K562 (cell line): ENCODE data around the gene INHBE. TPM values are rescaled to one million over a fixed set of nuclear protein-coding genes. Genes with fewer than 3 reads are reported as not detected.

Experiments used
- ATAC-seq: fragments of 200-7000 bp; cut with Tn5 transposase; 3 replicates; pipeline ENCODE4 v1.9.1; 2020; ENCODE audit warnings: moderate library complexity
- BruUV-seq: library from RNA; stranded (reverse); fragments of 400-500 nt; replicated peaks from 2 replicates; lab custom pipeline; 2021; lab: Mats Ljungman, UMichigan
- CTCF ChIA-PET: fragments of 300-600 bp; formaldehyde crosslinking; extraction: SDS; loops from one replicate; lab custom pipeline; 2021; ENCODE audit warnings: low intra/inter-chr PET ratio; lab: Yijun Ruan, JAX
- POLR2A ChIA-PET: fragments of 300-600, 350-650 bp; sonication (Branson Sonifier 250); formaldehyde crosslinking; extraction: SDS; loops from one replicate; lab custom pipeline; 2021; ENCODE audit warnings: antibody characterized with exemption, inconsistent platforms; lab: Yijun Ruan, JAX
- DNase-seq, 4 experiments: peaks; one replicate each; pipeline versions ENCODE4 v3.0.0 to v3.0.0-alpha.2; 2011 to 2018; ENCODE audit warnings: low spot score in 3 of 4, mixed read lengths in 3 of 4; ENCODE audit errors: extremely low read depth in 1 of 4
- FAIRE-seq: peaks from 2 replicates; lab custom pipeline; 2011; peaks lifted over from hg19 to GRCh38; lab: Jason Lieb, UNC
- H2AFZ ChIP-seq: 2 replicates; pipeline ENCODE4 v1.6.0; 2011; ENCODE audit warnings: low read depth, low read length, control low read depth, inconsistent platforms
- H3K27ac ChIP-seq: fragments of 200-600 bp; 3 replicates; pipeline ENCODE4 v1.8.0; 2011; ENCODE audit warnings: low read depth, mild to moderate bottlenecking, control low read depth, inconsistent platforms, low read length, moderate library complexity, mixed read lengths; ENCODE audit errors: extremely low read depth
- H3K27me3 ChIP-seq, 2 experiments: fragments of 300-600 bp in 1 of 2; 2 replicates in 1 of 2; 3 replicates in 1 of 2; pipeline versions ENCODE4 v1.6.0 to v1.8.0; 2011; ENCODE audit warnings: inconsistent platforms in 2 of 2, low read length in 2 of 2, mild to moderate bottlenecking in 1 of 2, mixed read lengths in 1 of 2, moderate library complexity in 1 of 2; ENCODE audit not compliant: control insufficient read depth in 2 of 2, insufficient read depth in 2 of 2
- H3K36me3 ChIP-seq: fragments of 300-600 bp; 3 replicates; pipeline ENCODE4 v1.8.0; 2011; ENCODE audit warnings: mild to moderate bottlenecking, low read length, inconsistent platforms; ENCODE audit not compliant: control insufficient read depth, insufficient read depth
- H3K4me1 ChIP-seq, 2 experiments: fragments of 200-600 bp in 1 of 2; replicated peaks in 1 of 2; 2 replicates in 1 of 2; 3 replicates in 1 of 2; pipeline versions ENCODE4 v1.5.1 to v1.8.0; 2011; ENCODE audit warnings: inconsistent platforms in 2 of 2, low read length in 2 of 2, mild to moderate bottlenecking in 1 of 2, mixed read lengths in 1 of 2, moderate library complexity in 1 of 2; ENCODE audit not compliant: control insufficient read depth in 2 of 2, insufficient read depth in 2 of 2
- H3K4me2 ChIP-seq: 2 replicates; pipeline ENCODE4 v1.6.1; 2011; ENCODE audit warnings: low read length, control low read depth, inconsistent platforms, mixed read lengths; ENCODE audit not compliant: insufficient read depth
- H3K4me3 ChIP-seq: fragments of 200-600 bp; sonication (generic), shearing (Covaris generic); 2 replicates; pipeline ENCODE4 v1.5.1; 2016; ENCODE audit warnings: control low read depth, inconsistent platforms
- H3K79me2 ChIP-seq: fragments of 200-600 bp; 3 replicates; pipeline ENCODE4 v1.8.0; 2011; ENCODE audit warnings: low read length, inconsistent platforms; ENCODE audit not compliant: control insufficient read depth, insufficient read depth
- H3K9ac ChIP-seq, 2 experiments: 2 replicates each; pipeline versions ENCODE4 v1.6.0 to v1.6.1; 2011; ENCODE audit warnings: low read depth in 2 of 2, low read length in 2 of 2, control low read depth in 1 of 2, inconsistent platforms in 1 of 2, mild to moderate bottlenecking in 1 of 2, mixed read lengths in 1 of 2; ENCODE audit not compliant: insufficient read depth in 1 of 2
- H3K9me1 ChIP-seq: one replicate; pipeline ENCODE4 v1.6.0; 2011; ENCODE audit warnings: inconsistent platforms, mild to moderate bottlenecking, low read length, moderate library complexity; ENCODE audit not compliant: control insufficient read depth, insufficient read depth
- H3K9me3 ChIP-seq: replicated peaks from 2 replicates; pipeline ENCODE4 v1.5.1; 2011; ENCODE audit warnings: low read depth, low read length, inconsistent platforms; ENCODE audit not compliant: control insufficient read depth, insufficient read depth
- H4K20me1 ChIP-seq: replicated peaks from 2 replicates; pipeline ENCODE4 v1.6.1; 2011; ENCODE audit warnings: low read length, inconsistent platforms, mixed read lengths; ENCODE audit not compliant: control insufficient read depth, insufficient read depth
- CBFA2T3 ChIP-seq: fragments of 450-650 bp; IDR thresholded peaks from 2 replicates; pipeline ENCODE4 v1.6.1; 2017
- CBFB ChIP-seq: sonication (generic); formaldehyde crosslinking; IDR thresholded peaks from 2 replicates; pipeline ENCODE4 v1.4.0; 2020; ENCODE audit warnings: mild to moderate bottlenecking, missing genetic modification reagents
- FOXJ2 ChIP-seq: fragments of 200-800 bp; sonication (Bioruptor generic); IDR thresholded peaks from 2 replicates; pipeline ENCODE4 v1.6.1; 2016; ENCODE audit warnings: missing genetic modification characterization, missing compliant biosample characterization
- NCOA1 ChIP-seq: fragments of 450-650 bp; IDR thresholded peaks from 2 replicates; pipeline ENCODE4 v1.6.1; 2016; ENCODE audit warnings: low read depth
- POLR2A ChIP-seq: fragments of 450-650 bp; conservative IDR thresholded peaks from 2 replicates; pipeline ENCODE4 v1.6.1; 2016
- RAD51 ChIP-seq: fragments of 450-650 bp; IDR thresholded peaks from 2 replicates; pipeline ENCODE4 v1.7.1; 2016; ENCODE audit warnings: low read depth, mild to moderate bottlenecking, borderline replicate concordance
- RBFOX2 ChIP-seq: fragments of 200-400 bp; formaldehyde crosslinking; IDR thresholded peaks from 2 replicates; pipeline ENCODE4 v1.6.1; 2017; ENCODE audit warnings: low read depth, mild to moderate bottlenecking, low read length, moderate library complexity
- TBP ChIP-seq: optimal IDR thresholded peaks from 2 replicates; pipeline ENCODE3; 2011; ENCODE audit warnings: low read depth, low read length, improper control_type of control experiment
- ZKSCAN8 ChIP-seq: fragments of 200-800 bp; sonication (Bioruptor generic); IDR thresholded peaks from 2 replicates; pipeline ENCODE4 v1.6.1; 2016; ENCODE audit warnings: missing genetic modification characterization, missing compliant biosample characterization
- ZNF668 ChIP-seq: fragments of 250-450 bp; sonication (Bioruptor Pico); IDR thresholded peaks from 2 replicates; pipeline ENCODE4 v1.8.0; 2022; ENCODE audit warnings: mild to moderate bottlenecking, inconsistent platforms
- ZNF830 ChIP-seq: fragments of 250-450 bp; sonication (Bioruptor Pico); IDR thresholded peaks from 2 replicates; pipeline ENCODE4 v1.5.0; 2021; ENCODE audit warnings: mild to moderate bottlenecking
- ZSCAN29 ChIP-seq: fragments of 450-650 bp; IDR thresholded peaks from 2 replicates; pipeline ENCODE4 v1.6.1; 2017
- WGBS: fragments of 100-300 bp; shearing (Covaris generic); methylation state at CpG from one replicate; pipeline ENCODE4 v1.1.6; 2016; ENCODE audit warnings: low coverage, mixed read lengths; ENCODE audit not compliant: insufficient coverage; ENCODE audit errors: missing lambda C conversion rate; 5-methylcytosine and 5-hydroxymethylcytosine counted together
- in situ Hi-C: fragments of 300-500 bp; cut with MboI; formaldehyde crosslinking; loops from 4 replicates; pipeline ENCODE4 v1.15.0; 2018; ENCODE audit warnings: inconsistent platforms, mixed read lengths
- intact Hi-C: fragments of 100-400 bp; cut with micrococcal nuclease; formaldehyde crosslinking; loops from 2 replicates; pipeline ENCODE4 v1.14.2; 2022
- polyA plus RNA-seq, 8 experiments: library from polyadenylated mRNA; depleted of rRNA in 4 of 8; stranded (reverse) in 5 of 8; unstranded in 3 of 8; fragments of >200 nt; fragmentation: Nextera tagmentation in 2 of 8; fragmentation: Illumina TruSeq in 1 of 8; extraction: Ambion mirVana in 2 of 8; extraction: Trizol in 1 of 8; gene quantifications; 2 replicates each; pipeline versions ENCODE4 v1.2.1 to v1.2.3, GENCODE V29; 2011 to 2014; ENCODE audit warnings: inconsistent platforms in 1 of 8, missing spikeins in 1 of 8
- total RNA-seq, 7 experiments: library from RNA; depleted of rRNA in 6 of 7; stranded (reverse); fragments of >200 nt in 6 of 7; fragmentation: Illumina TruSeq in 2 of 7; extraction: Trizol in 2 of 7; gene quantifications; 2 replicates each; pipeline versions ENCODE4 v1.2.1 to v1.2.3, GENCODE V29; 2011 to 2021; ENCODE audit warnings: low replicate concordance in 1 of 7
- TF ChIP-seq, protein P1 (sequence below): fragments of 250-450 bp; sonication (Bioruptor Pico); IDR thresholded peaks from 2 replicates; pipeline ENCODE4 v1.5.0; 2022; ENCODE audit warnings: mild to moderate bottlenecking
- TF ChIP-seq, protein P2 (sequence below), 2 experiments: IDR thresholded peaks; 2 replicates each; pipeline ENCODE4 v1.6.1; 2012; ENCODE audit warnings: improper control_type of control experiment in 2 of 2, low read depth in 2 of 2, low read length in 2 of 2, borderline replicate concordance in 1 of 2
- TF ChIP-seq, protein P3 (sequence below): sonication (generic); formaldehyde crosslinking; IDR thresholded peaks from 2 replicates; pipeline ENCODE4 v1.8.1; 2023; ENCODE audit warnings: mild to moderate bottlenecking, missing genetic modification reagents

Gene INHBE
- total and polyA plus RNA-seq, 9 of the 15 experiments (the other 6 are each of a cell fraction or from before 2014, with no cell fraction given) = 0.94 to 9.9 (median 7.3) TPM

DNA sequence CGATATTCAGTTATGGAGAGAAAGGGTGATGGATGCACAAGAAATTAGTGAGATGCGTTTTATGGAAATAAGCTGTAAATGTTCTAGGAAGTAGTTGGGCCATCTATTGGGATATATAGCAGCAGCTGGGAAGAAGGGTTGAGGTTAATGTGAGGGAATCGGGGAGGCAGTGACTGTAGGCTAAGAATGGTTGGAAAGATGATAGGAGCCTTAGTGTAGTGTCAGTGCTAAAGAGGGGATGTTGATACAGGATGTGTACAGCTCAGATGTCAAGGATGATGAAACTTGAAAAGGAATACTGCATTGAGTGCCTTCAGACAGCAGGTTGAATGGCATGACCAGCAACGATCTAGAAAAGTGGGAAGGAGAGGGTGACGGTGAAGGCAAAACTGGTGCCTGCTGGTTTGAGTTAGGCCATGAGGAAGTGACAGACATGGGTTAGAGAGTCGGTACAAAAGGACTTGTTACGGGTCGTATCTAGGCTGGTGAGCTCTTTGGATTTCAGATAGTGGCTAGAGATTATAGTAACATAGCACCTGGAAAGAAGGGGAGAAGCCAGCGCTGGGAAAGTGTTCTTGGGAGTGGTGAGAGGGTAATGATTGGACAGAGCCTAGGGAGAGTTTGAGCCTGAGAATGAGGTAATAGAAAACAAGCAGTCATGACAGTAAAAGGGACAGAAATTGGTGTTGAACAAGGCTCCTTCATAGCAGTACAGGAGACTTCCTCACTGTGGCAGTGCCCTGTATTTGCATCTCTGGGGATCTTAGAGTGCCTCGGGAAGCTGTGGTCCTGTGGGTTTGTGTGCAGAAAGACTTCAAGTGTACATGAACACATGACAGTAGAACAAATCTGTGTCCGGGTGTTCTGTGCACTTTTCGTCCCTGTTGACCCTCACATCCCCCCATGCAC, 42.4 kb downstream of the INHBE start (continued):
- TF ChIP-seq, protein P1, sequence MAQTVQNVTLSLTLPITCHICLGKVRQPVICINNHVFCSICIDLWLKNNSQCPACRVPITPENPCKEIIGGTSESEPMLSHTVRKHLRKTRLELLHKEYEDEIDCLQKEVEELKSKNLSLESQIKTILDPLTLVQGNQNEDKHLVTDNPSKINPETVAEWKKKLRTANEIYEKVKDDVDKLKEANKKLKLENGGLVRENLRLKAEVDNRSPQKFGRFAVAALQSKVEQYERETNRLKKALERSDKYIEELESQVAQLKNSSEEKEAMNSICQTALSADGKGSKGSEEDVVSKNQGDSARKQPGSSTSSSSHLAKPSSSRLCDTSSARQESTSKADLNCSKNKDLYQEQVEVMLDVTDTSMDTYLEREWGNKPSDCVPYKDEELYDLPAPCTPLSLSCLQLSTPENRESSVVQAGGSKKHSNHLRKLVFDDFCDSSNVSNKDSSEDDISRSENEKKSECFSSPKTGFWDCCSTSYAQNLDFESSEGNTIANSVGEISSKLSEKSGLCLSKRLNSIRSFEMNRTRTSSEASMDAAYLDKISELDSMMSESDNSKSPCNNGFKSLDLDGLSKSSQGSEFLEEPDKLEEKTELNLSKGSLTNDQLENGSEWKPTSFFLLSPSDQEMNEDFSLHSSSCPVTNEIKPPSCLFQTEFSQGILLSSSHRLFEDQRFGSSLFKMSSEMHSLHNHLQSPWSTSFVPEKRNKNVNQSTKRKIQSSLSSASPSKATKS = no peak
- TF ChIP-seq CBFB (CRISPR knock-in tag) = no peak
- no peak for TF ChIP-seq CBFA2T3
- no peak for TF ChIP-seq TBP
- TF ChIP-seq POLR2A = peak; percentile 61
- TF ChIP-seq NCOA1 = no peak
- no peak for TF ChIP-seq ZNF668 (CRISPR knock-in tag)

DNA sequence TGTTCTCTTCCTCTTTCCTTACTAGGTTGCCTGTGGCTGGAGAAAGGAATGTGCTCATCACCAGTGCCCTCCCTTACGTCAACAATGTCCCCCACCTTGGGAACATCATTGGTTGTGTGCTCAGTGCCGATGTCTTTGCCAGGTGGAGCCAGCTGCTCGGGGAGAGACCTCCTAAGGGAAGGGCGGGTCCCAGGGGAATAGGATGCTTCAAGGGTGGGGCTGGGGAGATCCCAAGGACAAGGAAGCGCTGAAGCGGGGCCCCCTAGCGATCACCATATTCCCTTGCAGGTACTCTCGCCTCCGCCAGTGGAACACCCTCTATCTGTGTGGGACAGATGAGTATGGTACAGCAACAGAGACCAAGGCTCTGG, 43.0 kb downstream of the INHBE start:
- in situ Hi-C loops (no loop called here), intact Hi-C loops (no loop called here)
- H3K4me1 ChIP-seq = no peaks in the 10 kb centered on the region
- 0 out of 2 replicates have a peak, but pooled peaks cover 3% of the 10 kb centered on the region for H4K20me1 ChIP-seq
- no peak overlapping the region for H3K27ac ChIP-seq
- 95% methylated on average over 9 of the region's 9 CpGs for WGBS
- peaks cover 6% of the 10 kb centered on the region for H3K9me1 ChIP-seq
- no peak overlapping the region for H3K9ac ChIP-seq
- DNase-seq (no peak), FAIRE-seq (no peak), ATAC-seq (peak; percentile 39)
- no peak overlapping the region for H2AFZ ChIP-seq
- H3K79me2 ChIP-seq = peaks cover 9% of the 10 kb centered on the region; the same call in 1 of the 3 replicates
- no TSS peak for BruUV-seq
- CTCF ChIA-PET = no interaction called here
- H3K27me3 ChIP-seq = no peaks in the 10 kb centered on the region
- POLR2A ChIA-PET = interaction anchor here (0.6 to 2.3 kb wide), 7 partner anchors 9 to 91 kb away, joined by 3 to 9 read pairs (median 4); partner anchors contain the start of gene MARS1
- H3K4me3 ChIP-seq = no peak overlapping the region
- H3K4me2 ChIP-seq = no peak overlapping the region
- peaks cover 69% of the 10 kb centered on the region for H3K36me3 ChIP-seq
- H3K9me3 ChIP-seq = 0 out of 2 replicates have a peak, but pooled peaks cover 3% of the 10 kb centered on the region
- TF ChIP-seq, protein P2, sequence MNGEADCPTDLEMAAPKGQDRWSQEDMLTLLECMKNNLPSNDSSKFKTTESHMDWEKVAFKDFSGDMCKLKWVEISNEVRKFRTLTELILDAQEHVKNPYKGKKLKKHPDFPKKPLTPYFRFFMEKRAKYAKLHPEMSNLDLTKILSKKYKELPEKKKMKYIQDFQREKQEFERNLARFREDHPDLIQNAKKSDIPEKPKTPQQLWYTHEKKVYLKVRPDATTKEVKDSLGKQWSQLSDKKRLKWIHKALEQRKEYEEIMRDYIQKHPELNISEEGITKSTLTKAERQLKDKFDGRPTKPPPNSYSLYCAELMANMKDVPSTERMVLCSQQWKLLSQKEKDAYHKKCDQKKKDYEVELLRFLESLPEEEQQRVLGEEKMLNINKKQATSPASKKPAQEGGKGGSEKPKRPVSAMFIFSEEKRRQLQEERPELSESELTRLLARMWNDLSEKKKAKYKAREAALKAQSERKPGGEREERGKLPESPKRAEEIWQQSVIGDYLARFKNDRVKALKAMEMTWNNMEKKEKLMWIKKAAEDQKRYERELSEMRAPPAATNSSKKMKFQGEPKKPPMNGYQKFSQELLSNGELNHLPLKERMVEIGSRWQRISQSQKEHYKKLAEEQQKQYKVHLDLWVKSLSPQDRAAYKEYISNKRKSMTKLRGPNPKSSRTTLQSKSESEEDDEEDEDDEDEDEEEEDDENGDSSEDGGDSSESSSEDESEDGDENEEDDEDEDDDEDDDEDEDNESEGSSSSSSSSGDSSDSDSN (IDR thresholded peaks at IDR 0.05; ENCODE audit: borderline replicate concordance in 1 of 2, low read depth in 2 of 2, low read length in 2 of 2) = no peak
- TF ChIP-seq RAD51 = no peak
- peak; percentile 52 for TF ChIP-seq RBFOX2
- TF ChIP-seq ZNF830 (CRISPR knock-in tag) = no peak
- no peak for TF ChIP-seq ZKSCAN8
- TF ChIP-seq, protein P3, sequence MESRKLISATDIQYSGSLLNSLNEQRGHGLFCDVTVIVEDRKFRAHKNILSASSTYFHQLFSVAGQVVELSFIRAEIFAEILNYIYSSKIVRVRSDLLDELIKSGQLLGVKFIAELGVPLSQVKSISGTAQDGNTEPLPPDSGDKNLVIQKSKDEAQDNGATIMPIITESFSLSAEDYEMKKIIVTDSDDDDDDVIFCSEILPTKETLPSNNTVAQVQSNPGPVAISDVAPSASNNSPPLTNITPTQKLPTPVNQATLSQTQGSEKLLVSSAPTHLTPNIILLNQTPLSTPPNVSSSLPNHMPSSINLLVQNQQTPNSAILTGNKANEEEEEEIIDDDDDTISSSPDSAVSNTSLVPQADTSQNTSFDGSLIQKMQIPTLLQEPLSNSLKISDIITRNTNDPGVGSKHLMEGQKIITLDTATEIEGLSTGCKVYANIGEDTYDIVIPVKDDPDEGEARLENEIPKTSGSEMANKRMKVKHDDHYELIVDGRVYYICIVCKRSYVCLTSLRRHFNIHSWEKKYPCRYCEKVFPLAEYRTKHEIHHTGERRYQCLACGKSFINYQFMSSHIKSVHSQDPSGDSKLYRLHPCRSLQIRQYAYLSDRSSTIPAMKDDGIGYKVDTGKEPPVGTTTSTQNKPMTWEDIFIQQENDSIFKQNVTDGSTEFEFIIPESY (CRISPR knock-in tag) = peak; percentile 85
- no peak for TF ChIP-seq FOXJ2 (tag)
- no peak for TF ChIP-seq ZSCAN29
